Measurements from ENCODE around the gene HVCN1. TPM values are rescaled to one million over a fixed set of nuclear protein-coding genes. Genes with fewer than 3 reads are reported as not detected.
"Not testable (repeated sequence)": the region's sequence is repeated elsewhere in the genome, so short reads cannot be mapped to it uniquely, and the experiment has no call there.

HVCN1 gene, protein sequence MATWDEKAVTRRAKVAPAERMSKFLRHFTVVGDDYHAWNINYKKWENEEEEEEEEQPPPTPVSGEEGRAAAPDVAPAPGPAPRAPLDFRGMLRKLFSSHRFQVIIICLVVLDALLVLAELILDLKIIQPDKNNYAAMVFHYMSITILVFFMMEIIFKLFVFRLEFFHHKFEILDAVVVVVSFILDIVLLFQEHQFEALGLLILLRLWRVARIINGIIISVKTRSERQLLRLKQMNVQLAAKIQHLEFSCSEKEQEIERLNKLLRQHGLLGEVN
- 10 to 100 TPM; 10.4 to 44.7 TPM for total RNA-seq
- long read RNA-seq, transcript HVCN1-201 (8 exons, 1,634 nt): major isoform, 28 of 49 reads
- long read RNA-seq, partial matches to known transcripts: 5 of 49 reads
- long read RNA-seq, other reads (novel, unspliced or antisense): 16 of 49 reads

DNA sequence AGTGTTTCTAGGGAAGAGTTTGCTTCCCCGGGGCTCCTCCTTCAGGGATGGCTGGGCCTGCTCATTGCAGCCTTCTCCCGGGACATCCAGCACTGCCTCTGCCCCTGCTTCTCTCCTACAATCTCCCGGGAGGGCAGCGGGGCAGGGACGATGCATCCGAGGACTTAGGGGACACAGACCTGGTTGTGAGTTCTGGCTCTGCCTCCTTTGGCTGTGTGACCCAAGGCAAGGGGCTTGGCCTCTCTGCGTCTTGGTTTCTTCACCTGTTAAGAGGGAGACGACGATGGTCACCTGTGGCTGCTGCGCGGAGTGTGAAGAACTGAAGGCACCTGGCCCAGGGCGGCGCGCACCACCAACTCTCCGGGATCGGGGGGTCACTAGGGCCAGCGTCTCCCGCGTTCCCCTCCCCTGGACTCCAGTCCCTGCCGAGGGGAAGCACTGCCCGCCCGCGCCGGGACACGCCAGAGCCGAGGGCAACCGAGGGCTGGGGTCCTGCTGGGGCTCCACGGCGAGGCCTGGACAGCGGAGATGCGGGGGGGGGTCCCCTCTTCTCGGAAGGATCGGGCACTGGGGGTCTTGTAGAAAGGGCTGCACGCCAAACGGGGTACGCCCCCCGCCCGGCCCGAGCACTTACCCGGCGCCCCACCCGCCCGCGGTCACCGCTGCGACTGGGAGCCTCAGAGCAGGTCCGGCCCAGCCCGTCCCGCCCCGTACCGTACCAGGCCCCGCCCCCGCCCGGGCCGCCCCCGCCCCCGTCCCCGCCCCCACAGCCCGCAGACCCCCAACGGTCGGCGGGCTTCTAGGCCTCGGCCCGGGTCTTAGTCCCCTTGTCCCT, at the start of gene HVCN1:
TSS of gene HVCN1 (minus strand) at position 670 of the 835 bp plus-strand sequence. CDS start 5,870 bp downstream, outside the sequence.
- DNase-seq (peak; percentile 73), ATAC-seq (peak; percentile 91 to 94)
- intact Hi-C loops (cut with DNase I): no loop called here

DNA sequence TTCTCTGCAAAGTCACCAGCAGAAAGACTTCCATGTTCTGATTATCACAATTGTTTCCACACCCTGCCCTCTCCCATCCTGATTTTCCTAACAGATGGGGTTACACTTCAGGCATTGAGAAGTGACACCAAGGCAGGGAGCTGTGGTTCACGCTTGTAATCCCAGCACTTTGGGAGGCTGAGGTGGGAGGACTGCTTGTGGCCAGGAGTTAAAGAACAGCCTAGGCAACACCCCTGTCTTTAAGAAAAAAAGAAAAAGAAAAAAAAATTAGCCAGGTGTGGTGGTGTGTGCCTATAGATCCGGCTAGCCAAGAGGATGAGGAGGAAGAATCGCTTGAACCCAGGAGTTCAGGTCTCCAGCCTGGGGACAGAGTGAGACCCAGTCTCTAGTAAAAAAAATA, 48.6 kb upstream of the HVCN1 start:
- intact Hi-C loops (cut with DNase I): no loop called here
- no peak for DNase-seq
- no peak for ATAC-seq

DNA sequence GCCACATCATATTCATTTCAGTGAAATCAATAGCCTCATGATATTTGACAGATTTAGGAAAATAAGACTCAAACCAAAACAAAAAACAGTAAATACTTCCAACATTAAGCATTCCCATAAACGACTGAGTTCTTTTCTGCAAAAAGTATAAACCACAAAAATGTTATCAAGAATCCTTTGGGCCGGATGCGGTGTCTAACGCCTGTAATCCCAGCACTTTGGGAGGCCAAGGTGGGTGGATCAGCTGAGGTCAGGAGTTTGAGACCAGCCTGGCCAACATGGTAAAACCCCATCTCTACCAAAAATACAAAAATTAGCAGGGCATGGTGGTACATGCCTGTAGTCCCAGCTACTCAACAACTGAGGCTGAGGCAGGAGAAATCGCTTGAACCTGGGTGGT, 48.1 kb upstream of the HVCN1 start:
- intact Hi-C loops (cut with DNase I); DNase-seq; ATAC-seq: not testable (repeated sequence)

DNA sequence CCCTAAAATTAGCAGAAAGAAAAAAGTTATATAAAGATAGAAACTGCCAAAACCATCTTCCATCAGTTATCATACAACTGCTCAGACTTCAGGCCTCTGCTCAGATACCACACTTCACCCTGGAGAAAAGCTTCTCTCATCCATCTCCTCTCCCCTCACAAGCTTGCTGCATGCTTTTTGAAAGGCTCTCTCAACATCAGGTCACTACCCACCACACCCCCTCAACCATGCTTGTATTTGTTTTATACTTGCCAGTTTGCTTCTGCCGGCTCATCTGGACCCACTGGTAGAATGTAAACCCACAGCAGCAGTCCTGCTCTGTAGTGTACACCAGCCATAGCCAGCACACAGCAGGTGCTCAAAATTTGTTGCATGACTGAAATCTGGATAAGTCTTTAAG, 45.0 kb upstream of the HVCN1 start:
- DNase-seq (no peak), ATAC-seq (no peak)
- intact Hi-C loops (cut with DNase I): no loop called here

DNA sequence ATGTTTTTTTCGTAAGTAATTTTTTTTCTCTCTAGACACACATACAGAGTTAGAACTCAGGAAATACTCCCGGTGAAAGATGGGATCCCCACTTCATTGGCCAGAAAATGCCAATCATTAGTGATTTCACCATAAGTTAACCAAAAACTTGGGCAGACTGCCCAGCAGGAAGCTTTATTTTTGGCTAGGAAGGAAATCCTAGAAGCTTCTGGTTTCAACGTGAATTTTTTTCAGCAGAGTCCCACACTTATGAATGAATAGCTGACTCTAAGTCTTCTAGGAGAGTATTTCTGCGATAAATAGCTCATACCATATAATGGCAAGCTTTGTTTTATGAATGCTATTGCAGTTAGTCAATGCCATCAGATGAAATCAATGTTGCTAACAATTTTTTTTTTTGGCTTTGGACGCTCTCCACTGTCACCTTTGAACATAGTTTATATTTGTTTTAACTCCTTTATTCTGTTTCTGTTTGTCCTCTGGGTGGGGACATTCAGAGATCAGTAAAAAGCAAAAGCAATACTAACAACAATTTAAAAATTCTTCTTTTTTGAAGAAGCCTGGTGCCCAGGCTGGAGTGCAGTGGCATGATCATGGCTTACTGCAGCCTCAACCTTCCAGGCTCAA, 44.3 kb upstream of the HVCN1 start:
- peak in 1 of 2 donors; percentile 30 for ATAC-seq
- DNase-seq: no peak
- intact Hi-C loops (cut with DNase I): no loop called here

DNA sequence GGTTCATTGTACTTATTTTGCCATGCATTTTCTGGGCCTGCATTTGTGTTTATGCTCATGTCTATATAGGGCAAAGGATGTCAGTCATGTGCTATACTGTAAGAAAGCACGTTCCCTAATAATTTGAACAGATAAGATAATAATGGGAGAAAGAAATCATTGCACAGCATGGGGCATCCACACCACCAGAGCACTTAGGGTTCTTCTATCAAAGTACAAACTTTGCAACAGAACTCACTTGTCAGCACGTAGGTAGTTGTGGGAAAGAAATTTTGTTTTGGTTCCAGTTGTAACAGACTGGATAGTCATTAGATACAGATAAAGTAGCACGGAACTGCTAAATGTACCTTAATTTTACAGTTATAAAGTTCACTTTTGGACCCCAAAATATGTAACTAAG, 43.7 kb upstream of the HVCN1 start:
- peak; percentile 26 to 27 for ATAC-seq
- intact Hi-C loops (cut with DNase I): no loop called here
- no peak for DNase-seq

DNA sequence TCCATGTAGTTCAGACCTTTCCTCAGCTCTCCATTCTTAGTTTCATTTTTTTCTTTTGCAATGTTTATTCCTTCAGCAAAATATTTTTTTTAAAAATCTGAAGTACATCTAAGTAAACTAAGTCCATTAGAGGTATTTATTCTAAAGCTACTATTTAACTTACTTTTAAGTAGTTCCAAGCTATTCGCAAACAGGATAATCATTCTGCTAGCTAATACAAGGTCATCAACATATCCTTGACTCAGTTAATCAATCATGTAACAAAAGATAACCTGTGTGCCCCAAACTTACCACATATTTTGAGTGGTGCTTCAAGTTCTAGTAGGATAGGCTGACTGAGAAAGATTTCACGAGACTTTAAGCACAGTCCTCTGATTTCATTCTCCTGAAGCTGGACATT, 42.6 kb upstream of the HVCN1 start:
- intact Hi-C loops (cut with DNase I): no loop called here
- no peak for DNase-seq
- ATAC-seq: no peak

DNA sequence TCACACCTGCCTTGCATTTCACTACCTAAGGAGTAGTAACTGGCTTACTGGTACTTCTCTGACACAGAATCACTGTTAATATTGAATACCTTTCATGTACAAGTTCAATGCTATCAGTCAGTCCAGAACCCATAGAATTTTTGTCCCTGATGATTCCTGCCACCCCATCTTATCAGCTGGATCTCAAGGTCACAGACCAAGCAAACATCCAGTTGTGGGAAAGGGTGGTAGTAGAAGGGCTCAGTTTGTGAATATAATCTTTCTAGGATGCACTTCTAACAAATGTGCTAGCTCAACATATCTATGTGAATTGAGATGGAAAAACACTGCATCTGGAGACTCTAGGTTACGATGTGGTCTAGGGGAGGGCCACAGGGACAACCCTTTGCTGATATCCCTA, 39.7 kb upstream of the HVCN1 start:
- ATAC-seq (no peak), DNase-seq (no peak)
- intact Hi-C loops (cut with DNase I): no loop called here

DNA sequence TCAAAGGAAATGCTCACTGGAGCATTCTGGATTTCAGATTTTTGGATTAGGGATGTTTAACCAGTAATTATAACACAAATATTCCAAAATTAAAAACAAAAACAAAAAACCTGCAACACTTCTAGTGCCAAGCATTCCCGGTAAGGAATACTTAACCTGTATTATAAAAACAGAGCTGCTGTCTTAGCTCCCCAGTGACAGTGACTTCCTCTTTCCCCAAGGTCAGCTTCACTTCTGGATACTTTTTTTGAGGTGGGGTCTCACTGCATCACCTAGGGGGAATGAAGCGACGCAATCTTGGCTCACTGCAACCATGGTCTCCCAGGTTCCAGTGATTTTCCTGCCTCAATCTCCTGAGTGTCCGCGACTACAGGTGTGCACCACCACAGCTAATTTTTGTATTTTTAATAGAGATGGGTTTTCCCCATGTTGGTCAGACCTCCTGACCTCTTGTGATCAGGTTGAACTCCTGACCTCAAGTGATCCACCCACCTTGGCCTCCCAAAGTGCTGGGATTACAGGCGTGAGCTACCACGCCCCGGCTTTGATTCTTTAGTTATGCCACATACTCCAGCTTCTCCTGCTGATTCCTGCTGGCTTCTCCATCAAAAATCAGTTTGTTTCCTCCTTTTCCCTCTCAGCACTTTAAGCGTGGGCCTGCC, 37.9 kb upstream of the HVCN1 start:
- intact Hi-C loops (cut with DNase I): no loop called here
- ATAC-seq: no peak

DNA sequence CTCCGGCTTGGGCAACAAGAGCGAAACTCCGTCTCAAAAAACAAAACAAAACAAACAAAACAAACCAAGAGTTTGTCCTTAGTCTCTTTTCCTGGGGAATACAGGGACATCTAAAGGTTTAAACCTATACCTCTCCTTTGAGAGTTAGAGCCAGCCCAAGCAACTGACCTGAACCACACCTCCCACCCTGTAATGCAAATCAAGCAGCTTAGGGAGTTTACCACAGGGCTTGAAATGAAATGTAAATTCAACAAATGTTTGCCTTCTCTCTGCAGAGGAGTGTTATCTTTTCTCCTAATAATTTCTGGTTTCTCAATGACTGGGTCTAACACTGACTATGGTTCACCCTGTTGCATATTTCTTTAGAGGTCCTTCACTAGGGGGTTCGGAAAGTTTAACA, 37.1 kb upstream of the HVCN1 start:
- DNase-seq: no peak
- intact Hi-C loops (cut with DNase I): no loop called here
- no peak for ATAC-seq

More for the DNA sequence above, 37.9 kb upstream of the HVCN1 start:
- no peak for DNase-seq

DNA sequence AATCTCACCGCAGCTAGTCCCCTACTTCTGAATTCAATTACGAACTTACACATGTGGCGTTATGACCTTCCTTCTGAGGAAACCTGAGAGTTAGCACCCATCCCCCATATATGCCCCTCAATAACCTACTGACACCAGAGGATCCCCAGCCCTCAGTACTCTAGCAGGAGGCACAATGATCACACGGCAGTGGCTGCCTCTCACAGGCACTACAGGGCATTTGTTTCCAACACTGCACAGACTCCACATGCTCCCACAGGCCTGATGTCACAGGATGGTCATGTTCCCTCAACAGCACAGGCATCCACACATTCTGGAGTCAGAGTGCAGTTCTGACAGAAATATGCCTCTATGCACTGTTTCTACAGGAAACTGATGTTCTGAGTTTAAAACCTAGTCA, 36.4 kb upstream of the HVCN1 start:
- DNase-seq (no peak), ATAC-seq (no peak)
- intact Hi-C loops (cut with DNase I): no loop called here

DNA sequence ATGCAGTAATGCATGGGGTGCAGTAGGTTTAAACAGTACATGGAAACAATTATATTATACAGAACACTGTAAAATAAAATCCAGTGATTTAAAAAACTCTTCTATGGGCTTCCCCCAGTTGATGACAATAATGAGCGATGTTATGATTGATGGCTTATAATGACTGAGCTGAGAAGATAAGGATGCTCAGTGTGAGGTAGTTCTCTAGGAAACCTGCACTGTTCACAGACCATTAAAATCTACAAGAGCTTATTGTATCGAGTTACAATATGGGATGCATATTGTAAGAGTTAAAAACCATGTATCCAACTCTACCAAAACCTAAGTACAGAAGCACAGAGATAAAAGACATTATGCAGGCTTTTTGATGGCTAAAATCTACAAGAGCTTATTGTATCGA, 34.0 kb upstream of the HVCN1 start:
- intact Hi-C loops (cut with DNase I); DNase-seq; ATAC-seq: not testable (repeated sequence)

DNA sequence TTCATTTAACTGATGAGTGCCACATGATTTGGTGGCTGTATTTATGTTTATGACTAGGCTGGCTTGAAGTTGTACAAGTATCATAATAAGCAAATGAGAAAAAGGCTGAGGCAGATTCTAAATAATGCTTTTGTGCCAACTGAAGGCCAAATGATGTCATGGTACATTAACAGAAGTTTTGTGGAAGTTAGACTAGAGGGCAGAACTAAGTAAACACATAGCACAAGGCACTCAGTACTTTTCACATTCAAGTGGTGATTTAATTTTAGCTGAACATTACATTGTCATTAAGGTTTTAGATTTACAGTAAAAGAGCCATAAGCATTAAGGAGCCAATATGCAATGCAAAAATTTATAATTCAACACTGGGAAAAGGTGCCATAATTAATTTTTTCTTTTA, 32.7 kb upstream of the HVCN1 start:
- intact Hi-C loops (cut with DNase I): no loop called here

DNA sequence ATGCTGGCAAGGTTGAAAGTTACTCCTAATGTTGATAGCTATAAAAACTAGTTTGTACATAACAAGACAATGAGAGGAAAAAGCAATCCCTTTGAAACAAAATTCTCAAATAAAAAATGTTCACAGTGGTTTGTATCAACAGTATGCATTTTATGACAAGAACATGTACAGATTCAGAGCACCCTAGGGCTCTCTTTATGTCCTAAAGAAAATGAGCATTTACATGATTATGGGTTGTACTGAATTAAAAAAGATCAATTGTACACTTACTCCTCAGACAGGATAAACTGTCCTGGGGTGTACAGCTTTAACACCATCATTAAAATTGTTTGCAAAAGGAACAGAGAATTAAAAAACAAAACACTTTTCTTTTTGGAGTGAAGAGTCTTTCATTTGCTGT, 31.6 kb upstream of the HVCN1 start:
- ATAC-seq (no peak), DNase-seq (no peak)
- intact Hi-C loops (cut with DNase I): no loop called here

More for the DNA sequence above, 32.7 kb upstream of the HVCN1 start:
- ATAC-seq (no peak), DNase-seq (no peak)

DNA sequence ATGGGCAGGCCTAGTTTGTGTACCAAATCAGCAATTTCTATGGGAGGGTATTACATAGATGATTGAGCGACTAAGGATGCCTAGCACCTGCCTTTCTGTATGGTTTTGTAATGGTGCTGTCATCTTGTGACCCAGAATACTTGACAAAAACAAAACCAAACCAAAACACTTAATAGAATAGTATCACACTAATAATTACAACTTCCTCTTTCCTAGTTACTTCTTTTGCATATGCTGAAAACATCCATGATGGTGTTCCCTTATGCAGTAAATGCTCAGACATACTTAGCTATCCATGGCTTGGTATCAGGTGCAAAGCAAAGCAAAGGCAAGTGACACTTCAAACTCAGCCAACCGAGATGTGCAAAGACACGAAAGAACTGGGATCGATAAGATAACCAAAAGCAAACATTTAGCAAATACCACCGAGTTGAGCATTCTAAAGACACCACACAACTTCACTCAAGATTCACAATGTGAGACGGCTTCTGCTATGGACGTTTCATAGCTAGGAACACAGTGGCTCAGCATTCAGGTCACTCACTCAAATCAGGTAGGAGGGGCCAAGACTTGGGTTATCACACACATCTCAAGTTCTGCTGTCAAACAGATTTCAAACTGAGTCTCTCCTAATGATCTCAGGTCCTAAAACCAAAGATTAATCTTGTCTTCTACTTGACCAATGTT, 29.4 kb upstream of the HVCN1 start:
- intact Hi-C loops (cut with DNase I): no loop called here
- DNase-seq (no peak), ATAC-seq (no peak)

DNA sequence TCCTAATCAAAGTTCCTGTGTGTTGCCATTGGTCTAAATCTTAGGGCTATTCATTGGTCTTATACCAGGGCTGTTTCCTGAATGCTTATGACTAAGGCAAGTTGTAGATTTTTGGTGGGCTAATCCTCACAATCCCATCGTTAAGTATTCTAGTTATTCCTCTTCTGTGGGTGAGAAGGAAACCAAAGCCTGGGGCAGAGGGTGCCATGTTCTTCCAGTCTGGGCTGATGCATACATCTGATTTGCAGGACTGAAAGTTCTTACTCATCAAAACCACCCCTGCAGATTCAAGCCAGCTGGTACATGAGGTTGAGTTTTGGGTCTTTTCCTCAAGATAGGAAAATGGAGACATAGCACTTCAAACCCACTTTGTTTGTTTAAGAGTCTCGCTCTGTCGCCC, 28.1 kb upstream of the HVCN1 start:
- intact Hi-C loops (cut with DNase I): no loop called here
- no peak for ATAC-seq
- no peak for DNase-seq

DNA sequence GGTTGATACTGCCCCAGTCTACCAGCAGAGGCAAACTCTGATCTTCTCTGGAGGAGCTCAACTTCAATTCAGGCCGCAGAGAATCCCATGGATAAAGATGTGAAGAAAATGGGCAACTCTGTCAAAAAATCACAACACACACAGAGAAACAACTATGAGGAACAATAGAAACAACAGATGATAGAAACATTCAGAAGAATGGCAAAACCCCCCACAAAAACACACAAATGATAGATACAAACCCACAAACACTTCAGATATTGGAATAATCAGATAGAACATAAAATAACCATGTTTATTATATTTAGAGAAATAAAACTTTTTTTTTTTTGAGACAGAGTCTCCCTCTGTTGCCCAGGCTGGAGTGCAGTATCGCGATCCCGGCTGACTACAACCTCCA, 20.0 kb upstream of the HVCN1 start:
- intact Hi-C loops (cut with DNase I): no loop called here
- ATAC-seq: no peak
- DNase-seq: no peak

DNA sequence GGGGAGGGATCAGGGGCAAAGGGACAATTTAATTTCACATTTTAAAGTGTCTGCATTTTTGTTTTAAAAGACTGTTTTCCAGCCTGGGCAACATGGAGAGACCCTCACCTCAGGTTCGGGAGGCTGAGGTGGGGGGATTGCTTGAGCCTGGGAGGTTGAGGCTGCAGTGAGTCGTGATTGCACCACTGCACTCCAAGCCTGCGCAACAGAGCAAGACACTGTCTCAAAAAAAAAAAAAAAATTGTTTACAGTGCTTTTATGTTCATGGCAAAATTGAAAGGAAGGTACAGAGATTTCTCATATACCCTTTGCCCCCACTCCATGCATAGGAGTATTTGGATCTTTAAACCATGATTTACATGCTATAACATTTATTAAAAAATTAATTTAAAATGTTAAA, 16.4 kb upstream of the HVCN1 start:
- ATAC-seq: no peak

DNA sequence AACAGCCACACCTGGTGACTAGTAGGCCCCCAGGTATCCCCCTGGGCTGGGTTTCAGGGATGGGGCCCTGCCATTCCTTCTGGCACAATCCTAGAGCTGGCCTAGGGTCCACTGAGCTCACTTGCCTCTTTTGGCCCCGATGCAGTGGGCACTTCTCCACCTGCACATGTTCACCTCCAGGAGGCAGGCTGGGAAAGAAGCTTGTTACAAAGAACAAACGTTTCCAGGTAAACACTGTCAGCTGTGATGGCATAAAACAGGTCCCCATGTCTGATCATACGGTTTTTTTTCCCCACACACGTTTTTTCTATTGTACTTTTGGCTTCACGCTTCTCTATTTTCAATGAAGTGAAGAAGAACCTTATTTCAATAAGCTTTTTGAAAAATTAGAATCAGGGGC, 15.8 kb upstream of the HVCN1 start:
- no peak for ATAC-seq
- no peak for DNase-seq
- intact Hi-C loops (cut with DNase I): no loop called here

More for the DNA sequence above, 16.4 kb upstream of the HVCN1 start:
- intact Hi-C loops (cut with DNase I): no loop called here
- DNase-seq: no peak
